Mesodermal cell (in vitro differentiated cells): ENCODE data around the gene RCN2.
"Not testable (repeated sequence)": the region's sequence is repeated elsewhere in the genome, so short reads cannot be mapped to it uniquely, and the experiment has no call there.

Experiments
- H3K27ac ChIP-seq: 2 replicates; pipeline ENCODE4 v1.7.0; 2013; ENCODE audit warnings: mild to moderate bottlenecking, low read depth, low read length, moderate library complexity; ENCODE audit not compliant: severe bottlenecking
- H3K36me3 ChIP-seq: 2 replicates; pipeline ENCODE4 v1.7.1; 2013; ENCODE audit warnings: mild to moderate bottlenecking, low read length, moderate library complexity; ENCODE audit not compliant: control insufficient read depth, insufficient read depth
- H3K4me1 ChIP-seq: one replicate; pipeline ENCODE4 v1.7.1; 2013; ENCODE audit warnings: mild to moderate bottlenecking, low read length; ENCODE audit not compliant: insufficient read depth, control insufficient read depth, poor library complexity, severe bottlenecking
- H3K4me3 ChIP-seq: 2 replicates; pipeline ENCODE4 v1.7.0; 2013; ENCODE audit warnings: low read length, control low read depth, mild to moderate bottlenecking; ENCODE audit not compliant: insufficient read depth, poor library complexity, severe bottlenecking; ENCODE audit errors: extremely low read depth
- H3K9me3 ChIP-seq: 2 replicates; pipeline ENCODE4 v1.7.1; 2013; ENCODE audit warnings: mild to moderate bottlenecking, low read length, moderate library complexity; ENCODE audit not compliant: control insufficient read depth
- WGBS, 2 experiments: methylation state at CpG; one replicate each; pipeline ENCODE4 v1.1.5; 2013; ENCODE audit warnings: missing lambda C conversion rate in 2 of 2; ENCODE audit not compliant: insufficient coverage in 2 of 2; 5-methylcytosine and 5-hydroxymethylcytosine counted together

Gene RCN2

GRCh38 chr15:76961268-76962011, 29.9 kb downstream of the RCN2 start:
- Histone ChIP-seq H3K9me3 (no peaks in the 10 kb centered on the region), H3K27ac (no peak overlapping the region), H3K4me3 (no peak overlapping the region), H3K4me1 (peaks cover 15% of the 10 kb centered on the region), H3K36me3 (no peaks in the 10 kb centered on the region)
- WGBS, 2 experiments: 64 to 77% methylated on average over 2 to 4 of the region's 6 CpGs

- Histone ChIP-seq H3K4me1 (peaks cover 23% of the 10 kb centered on the region), H3K36me3 (no peaks in the 10 kb centered on the region), H3K9me3 (no peaks in the 10 kb centered on the region), H3K27ac (no peak overlapping the region), H3K4me3 (no peak overlapping the region)
- 91% methylated on average over 7 to 8 of the region's 9 CpGs for WGBS, 2 experiments
Observed at GRCh38 chr15:76962337-76963013, 30.9 kb downstream of the RCN2 start.

GRCh38 chr15:76963596-76963995, 32.0 kb downstream of the RCN2 start:
- no peaks in the 10 kb centered on the region for H3K9me3 ChIP-seq
- WGBS, 2 experiments: 68 to 80% methylated on average over 9 of the region's 9 CpGs
- H3K4me1 ChIP-seq: peaks cover 31% of the 10 kb centered on the region
- H3K4me3 ChIP-seq: no peak overlapping the region
- H3K36me3 ChIP-seq: no peaks in the 10 kb centered on the region
- H3K27ac ChIP-seq: no peak overlapping the region

GRCh38 chr15:76964157-76964556, 32.6 kb downstream of the RCN2 start:
- Histone ChIP-seq H3K9me3 (no peaks in the 10 kb centered on the region), H3K36me3 (no peaks in the 10 kb centered on the region), H3K4me1 (peaks cover 31% of the 10 kb centered on the region), H3K4me3 (no peak overlapping the region), H3K27ac (no peak overlapping the region)
- 60 to 75% methylated on average over 2 to 4 of the region's 5 CpGs for WGBS, 2 experiments

GRCh38 chr15:76966051-76966450, 34.5 kb downstream of the RCN2 start:
- peaks cover 31% of the 10 kb centered on the region for H3K4me1 ChIP-seq
- H3K36me3 ChIP-seq, H3K4me3 ChIP-seq, H3K9me3 ChIP-seq, H3K27ac ChIP-seq: not testable (repeated sequence)
- WGBS, 2 experiments: 93% methylated on average over 4 to 6 of the region's 7 CpGs

- no peaks in the 10 kb centered on the region for H3K36me3 ChIP-seq
- H3K27ac ChIP-seq: no peak overlapping the region
- H3K9me3 ChIP-seq: no peaks in the 10 kb centered on the region
- 0 to 50% methylated on average over 1 to 2 of the region's 4 CpGs for WGBS, 2 experiments
- no peak overlapping the region for H3K4me3 ChIP-seq
- peaks cover 31% of the 10 kb centered on the region for H3K4me1 ChIP-seq
Observed at GRCh38 chr15:76967067-76967466, 35.5 kb downstream of the RCN2 start.

- Histone ChIP-seq H3K36me3 (no peaks in the 10 kb centered on the region), H3K27ac (no peak overlapping the region)
Observed at GRCh38 chr15:76968306-76968705, 36.8 kb downstream of the RCN2 start.

GRCh38 chr15:76972389-76973361, 41.1 kb downstream of the RCN2 start:
- no peak overlapping the region for H3K27ac ChIP-seq
- no peaks in the 10 kb centered on the region for H3K9me3 ChIP-seq
- H3K36me3 ChIP-seq: no peaks in the 10 kb centered on the region
- H3K4me1 ChIP-seq: peaks cover 6% of the 10 kb centered on the region
- H3K4me3 ChIP-seq: no peak overlapping the region
- WGBS, 2 experiments: 83 to 88% methylated on average over 13 to 17 of the region's 21 CpGs

More at GRCh38 chr15:76968306-76968705, 36.8 kb downstream of the RCN2 start:
- Histone ChIP-seq H3K4me1 (peaks cover 31% of the 10 kb centered on the region), H3K4me3 (no peak overlapping the region), H3K9me3 (no peaks in the 10 kb centered on the region)
- WGBS, 2 experiments: 88 to 100% methylated on average over 1 of the region's 1 CpG

GRCh38 chr15:76973362-76973743, 41.8 kb downstream of the RCN2 start:
- no peak overlapping the region for H3K4me3 ChIP-seq
- no peaks in the 10 kb centered on the region for H3K4me1 ChIP-seq
- no peaks in the 10 kb centered on the region for H3K36me3 ChIP-seq
- no peak overlapping the region for H3K27ac ChIP-seq
- 2 to 7% methylated on average over 3 to 4 of the region's 4 CpGs for WGBS, 2 experiments
- H3K9me3 ChIP-seq: no peaks in the 10 kb centered on the region

- no peaks in the 10 kb centered on the region for H3K36me3 ChIP-seq
- WGBS, 2 experiments: 100% methylated on average over 1 to 2 of the region's 2 CpGs
- no peak overlapping the region for H3K27ac ChIP-seq
- no peaks in the 10 kb centered on the region for H3K9me3 ChIP-seq
- H3K4me3 ChIP-seq: no peak overlapping the region
- no peaks in the 10 kb centered on the region for H3K4me1 ChIP-seq
Observed at GRCh38 chr15:76973906-76974305, 42.4 kb downstream of the RCN2 start.
